ENCODE data around the gene LMF1. TPM values are rescaled to one million over a fixed set of nuclear protein-coding genes. Genes with fewer than 3 reads are reported as not detected.

LMF1 gene
- total RNA-seq, 1 experiment from 2014 or later: 2.8 TPM

- DNase-seq (ENCODE audit: low read depth): no peak
Observed at GRCh38 chr16:984736-985636, 14.2 kb upstream of the LMF1 start.

- no peak for DNase-seq (ENCODE audit: low read depth)
Observed at GRCh38 chr16:984121-984694, 13.4 kb upstream of the LMF1 start.

- no peak for DNase-seq (ENCODE audit: low read depth)
Observed at GRCh38 chr16:983044-984030, 12.6 kb upstream of the LMF1 start.

GRCh38 chr16:982145-983043, 11.6 kb upstream of the LMF1 start:
- DNase-seq (ENCODE audit: low read depth): no peak

- DNase-seq (ENCODE audit: low read depth): no peak
Observed at GRCh38 chr16:981695-982144, 10.9 kb upstream of the LMF1 start, which contains the start of gene SOX8. Gene SOX8 (plus strand): TSS chr16:981770. CDS start chr16:981923, 153 bp downstream.

GRCh38 chr16:980595-980854, 9.7 kb upstream of the LMF1 start:
- DNase-seq (ENCODE audit: low read depth): no peak

GRCh38 chr16:979859-980594, 9.2 kb upstream of the LMF1 start:
- no peak for DNase-seq (ENCODE audit: low read depth)

- no peak for DNase-seq (ENCODE audit: low read depth)
Observed at GRCh38 chr16:979147-979546, 8.4 kb upstream of the LMF1 start.

GRCh38 chr16:978403-978802, 7.6 kb upstream of the LMF1 start:
- no peak for DNase-seq (ENCODE audit: low read depth)

- no peak for DNase-seq (ENCODE audit: low read depth)
Observed at GRCh38 chr16:977896-978295, 7.1 kb upstream of the LMF1 start.

GRCh38 chr16:977081-977701, 6.4 kb upstream of the LMF1 start:
- no peak for DNase-seq (ENCODE audit: low read depth)

GRCh38 chr16:976389-976931, 5.7 kb upstream of the LMF1 start:
- no peak for DNase-seq (ENCODE audit: low read depth)

- DNase-seq (ENCODE audit: low read depth): no peak
Observed at GRCh38 chr16:975291-975690, 4.5 kb upstream of the LMF1 start.

GRCh38 chr16:974611-975261, 4.0 kb upstream of the LMF1 start:
- DNase-seq (ENCODE audit: low read depth): no peak

GRCh38 chr16:974001-974601, 3.3 kb upstream of the LMF1 start:
- no peak for DNase-seq (ENCODE audit: low read depth)

- DNase-seq (ENCODE audit: low read depth): no peak
Observed at GRCh38 chr16:973366-973765, 2.6 kb upstream of the LMF1 start.

- no peak for DNase-seq (ENCODE audit: low read depth)
Observed at GRCh38 chr16:972316-973002, 1.7 kb upstream of the LMF1 start.

GRCh38 chr16:971981-972315, 1.2 kb upstream of the LMF1 start:
- no peak for DNase-seq (ENCODE audit: low read depth)

All from M059J (cell line).